Ecto neural progenitor cell (in vitro differentiated cells): ENCODE measurements around the gene PCF11.
"Not testable (repeated sequence)": the region's sequence is repeated elsewhere in the genome, so short reads cannot be mapped to it uniquely, and the experiment has no call there.

ENCODE experiments used
- DNase-seq: peaks from one replicate; pipeline ENCODE4 v3.0.0-alpha.2; 2018; ENCODE audit warnings: low spot score

PCF11 gene

GRCh38 chr11:83193315-83194280 is 36.7 kb downstream of the PCF11 start, which contains the start of gene ANKRD42:
TSS of gene ANKRD42 (plus strand) at chr11:83193712. CDS start at chr11:83194671, 959 bp downstream.
- DNase-seq, result peak; percentile 93

- peak; percentile 62 for DNase-seq
Observed at GRCh38 chr11:83194281-83195142, 37.6 kb downstream of the PCF11 start.

DNA sequence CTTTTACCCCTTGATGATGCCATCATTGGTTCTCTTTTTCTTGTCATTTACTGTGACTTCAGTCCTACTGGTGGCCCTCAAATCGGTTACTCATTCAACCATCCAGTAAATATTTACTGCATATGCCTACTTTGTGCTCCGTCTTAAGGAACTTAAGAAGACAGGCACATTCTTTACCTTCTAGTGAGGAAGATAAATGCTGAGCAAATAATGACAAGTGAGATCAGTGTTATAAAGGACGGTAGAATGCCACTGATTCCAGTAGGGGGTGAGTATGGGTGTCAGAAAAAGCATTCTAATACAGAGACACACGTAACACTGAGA is 38.2 kb downstream of the PCF11 start:
- DNase-seq, result no peak

DNA sequence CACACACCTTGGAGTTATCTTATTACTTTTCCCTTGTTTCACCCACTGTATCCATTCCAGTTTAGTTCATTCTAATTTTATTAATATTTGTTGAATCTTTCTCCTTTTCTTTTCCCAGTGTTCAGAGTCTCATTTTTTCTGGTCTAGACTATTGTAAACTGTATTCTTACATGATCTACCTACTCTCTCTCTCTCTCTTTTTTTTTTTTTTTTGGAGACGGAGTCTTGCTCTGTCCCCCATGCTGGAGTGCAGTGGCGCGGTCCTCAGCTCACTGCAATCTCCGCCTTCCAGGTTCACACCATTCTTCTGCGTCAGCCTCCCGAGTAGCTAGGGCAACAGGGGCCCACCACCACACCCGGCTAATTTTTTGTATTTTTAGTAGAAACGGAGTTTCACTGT is 38.7 kb downstream of the PCF11 start:
- no peak for DNase-seq

- DNase-seq, result no peak
Observed at GRCh38 chr11:83200035-83200434, 43.1 kb downstream of the PCF11 start.

DNA sequence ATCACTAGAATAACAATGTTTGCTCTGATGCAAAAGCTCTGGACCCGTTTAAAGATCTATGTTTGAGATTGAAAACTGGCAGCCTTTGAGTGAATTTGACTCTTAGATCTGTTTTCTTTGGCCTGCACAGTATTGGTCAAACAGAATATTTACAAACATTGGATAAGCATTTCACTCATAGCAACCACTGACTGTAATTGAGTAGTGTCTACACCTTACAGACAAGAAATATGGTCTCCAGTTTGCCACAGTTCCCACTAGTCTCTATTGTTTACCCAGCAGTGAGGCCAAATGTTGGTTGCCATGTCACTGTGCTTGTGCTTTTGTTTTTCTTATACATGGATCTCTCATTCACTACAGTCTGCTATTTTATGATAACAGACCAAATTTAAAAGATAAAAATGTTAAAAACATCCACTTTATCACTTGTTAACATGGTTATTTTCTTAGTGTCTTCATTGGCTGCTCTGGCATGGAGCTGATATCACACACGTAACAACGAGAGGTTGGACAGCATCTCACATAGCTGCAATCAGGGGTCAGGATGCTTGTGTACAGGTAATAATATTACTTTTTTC is 48.8 kb downstream of the PCF11 start:
- no peak for DNase-seq

- no peak for DNase-seq
Observed at GRCh38 chr11:83206221-83206620, 49.3 kb downstream of the PCF11 start.

DNA sequence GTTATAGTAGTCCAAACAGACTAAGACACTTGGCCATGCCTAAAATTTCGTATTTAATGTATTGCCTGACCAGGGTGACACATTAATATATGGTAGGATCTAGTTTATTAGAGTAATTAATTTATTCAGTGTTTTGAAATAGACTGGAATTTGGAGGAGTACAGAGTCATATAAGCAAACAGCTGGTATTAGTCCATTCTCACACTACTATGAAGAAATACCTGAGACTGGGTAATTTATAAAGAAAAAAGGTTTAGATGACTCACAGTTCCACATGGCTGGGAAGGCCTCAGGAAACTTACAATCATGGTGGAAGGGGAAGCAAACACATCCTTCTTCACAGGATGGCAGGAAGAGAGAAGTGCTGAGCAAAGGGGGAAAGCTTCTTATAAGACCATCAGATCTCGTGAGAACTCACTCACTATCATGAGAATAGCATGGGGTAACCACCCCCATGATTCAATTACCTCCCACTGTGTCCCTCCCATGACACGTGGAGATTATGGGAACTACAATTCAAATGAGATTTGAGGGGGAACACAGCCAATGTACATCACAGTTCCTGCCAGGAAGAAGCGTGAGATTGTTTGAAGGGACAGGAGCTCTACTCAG is 49.9 kb downstream of the PCF11 start:
- not testable (repeated sequence) for DNase-seq

DNA sequence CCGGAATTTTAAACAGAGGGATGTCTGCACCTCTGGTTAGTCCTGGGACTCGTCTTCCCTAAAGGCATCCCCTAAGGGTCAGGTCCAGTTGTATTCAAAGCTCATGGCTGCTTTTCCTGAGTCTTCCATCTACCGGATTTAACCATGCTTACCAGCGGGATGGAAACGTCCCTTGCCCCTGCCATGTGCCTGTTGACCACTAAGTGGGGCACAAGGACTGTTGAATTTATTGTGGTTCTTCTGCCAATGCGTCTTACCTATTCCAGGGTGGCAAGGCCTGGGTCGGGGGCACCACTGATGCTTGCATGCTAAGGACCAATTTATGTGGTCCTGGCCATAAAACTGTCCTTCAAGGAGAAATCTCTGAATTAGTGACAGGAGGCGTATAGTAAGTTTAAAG is 62.2 kb downstream of the PCF11 start:
- DNase-seq, result no peak

GRCh38 chr11:83220260-83220659 is 63.3 kb downstream of the PCF11 start:
- DNase-seq, result no peak

DNA sequence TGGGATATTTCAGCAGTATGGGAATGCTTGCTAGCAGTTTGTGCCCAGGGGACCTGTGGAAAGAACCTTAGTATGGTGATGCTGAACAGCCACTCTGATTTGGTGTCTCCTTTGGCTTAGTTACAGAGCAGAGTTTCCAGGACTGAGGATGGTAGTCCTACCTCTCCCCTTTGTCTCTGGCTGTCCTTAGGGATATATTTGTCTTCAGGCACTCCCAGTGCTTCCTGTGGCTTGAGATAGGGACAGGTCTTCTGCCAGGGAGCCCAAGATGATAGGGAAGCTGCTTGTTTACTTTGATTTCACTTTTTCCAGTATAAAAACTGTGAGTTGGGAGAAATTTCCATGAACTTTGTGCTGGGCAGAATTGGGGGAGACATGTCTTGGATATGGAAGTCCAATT is 64.8 kb downstream of the PCF11 start:
- no peak for DNase-seq

DNA sequence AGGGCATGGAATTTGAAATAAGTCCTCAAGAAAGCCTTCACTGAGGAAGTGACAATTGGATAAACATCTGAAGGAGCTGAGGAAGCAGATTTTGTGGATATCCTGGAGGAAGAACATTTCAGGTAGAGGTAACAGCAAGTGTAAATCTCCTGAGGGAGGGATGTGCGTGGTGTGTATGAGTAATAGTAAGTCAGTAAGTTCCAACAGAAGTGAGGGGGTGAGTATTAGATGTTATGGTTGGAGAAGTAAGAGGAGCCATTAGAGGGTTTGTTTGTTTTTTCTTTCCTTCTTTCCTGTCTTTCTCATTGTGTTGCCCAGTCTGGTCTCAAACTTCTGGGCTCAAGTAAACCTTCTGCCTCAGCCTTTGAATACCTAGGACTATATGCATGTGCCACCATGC is 65.6 kb downstream of the PCF11 start:
- DNase-seq, result no peak

- DNase-seq, result no peak
Observed at GRCh38 chr11:83223457-83223856, 66.5 kb downstream of the PCF11 start.

- DNase-seq, result no peak
Observed at GRCh38 chr11:83235825-83236224, 78.9 kb downstream of the PCF11 start.
